Measurements from ENCODE around the gene BIRC7. TPM values are rescaled to one million over a fixed set of nuclear protein-coding genes. Genes with fewer than 3 reads are reported as not detected.

Gene BIRC7
- total RNA-seq, 6 experiments from 2014 or later, result not detected

GRCh38 chr20:63276956-63277355 is 41.3 kb downstream of the BIRC7 start:
- DNase-seq, result no peak
- no peak for ATAC-seq
- intact Hi-C loops (cut with DNase I), result loop anchor here in 1 of 2 donors (5.0 kb wide), 1 partner anchor 405 kb away; no protein-coding TSS in a partner anchor

GRCh38 chr20:63277466-63278272 is 42.0 kb downstream of the BIRC7 start:
- H3K4me3 ChIP-seq, result no peak overlapping the region
- TF ChIP-seq POLR2A (IDR thresholded peaks at IDR 0.05) (no peak), CTCF (IDR thresholded peaks at IDR 0.05) (no peak)
- WGBS (ENCODE audit: insufficient coverage, low coverage, low lambda C conversion rate, missing lambda C conversion rate), result 97% methylated on average over 6 of the region's 30 CpGs
- H3K9me3 ChIP-seq, result no peaks in the 10 kb centered on the region
- H3K27ac ChIP-seq, result no peak overlapping the region
- DNase-seq (no peak), ATAC-seq (no peak)
- H3K4me1 ChIP-seq, result peaks cover 0 to 13% (median 6%) of the 10 kb centered on the region in 4 donors
- intact Hi-C loops (cut with DNase I), result loop anchor here in 1 of 2 donors (5.0 kb wide), 1 partner anchor 405 kb away; no protein-coding TSS in a partner anchor
- H3K27me3 ChIP-seq, result no peaks in the 10 kb centered on the region
- H3K36me3 ChIP-seq, result peaks cover 0 to 35% (median 6%) of the 10 kb centered on the region in 4 donors

More at GRCh38 chr20:63276956-63277355, 41.3 kb downstream of the BIRC7 start:
- WGBS (ENCODE audit: insufficient coverage, low coverage, low lambda C conversion rate, missing lambda C conversion rate), result 96% methylated on average over 4 of the region's 20 CpGs
- H3K36me3 ChIP-seq, result peaks cover 0 to 31% (median 6%) of the 10 kb centered on the region in 4 donors
- no peak overlapping the region for H3K4me3 ChIP-seq
- no peaks in the 10 kb centered on the region for H3K9me3 ChIP-seq
- no peak for TF ChIP-seq CTCF (IDR thresholded peaks at IDR 0.05)
- TF ChIP-seq POLR2A (IDR thresholded peaks at IDR 0.05), result no peak
- H3K4me1 ChIP-seq, result peaks cover 0 to 13% (median 6%) of the 10 kb centered on the region in 4 donors
- no peak overlapping the region for H3K27ac ChIP-seq
- H3K27me3 ChIP-seq, result no peaks in the 10 kb centered on the region

- 89% methylated on average over 9 of the region's 17 CpGs for WGBS (ENCODE audit: insufficient coverage, low coverage, low lambda C conversion rate, missing lambda C conversion rate)
- Histone ChIP-seq H3K9me3 (no peaks in the 10 kb centered on the region), H3K4me3 (no peak overlapping the region), H3K36me3 (peaks cover 0 to 43% (median 9%) of the 10 kb centered on the region in 4 donors), H3K27me3 (no peaks in the 10 kb centered on the region), H3K27ac (no peak overlapping the region), H3K4me1 (peaks cover 0 to 11% (median 4%) of the 10 kb centered on the region in 4 donors)
- intact Hi-C loops (cut with DNase I), result loop anchor here in 1 of 2 donors (5.0 kb wide), 1 partner anchor 404 kb away; no protein-coding TSS in a partner anchor
- DNase-seq, result no peak
- ATAC-seq, result no peak
- TF ChIP-seq POLR2A (IDR thresholded peaks at IDR 0.05), result no peak
- no peak for TF ChIP-seq CTCF (IDR thresholded peaks at IDR 0.05)
Observed at GRCh38 chr20:63278661-63279060, 43.0 kb downstream of the BIRC7 start.

GRCh38 chr20:63279931-63280330 is 44.2 kb downstream of the BIRC7 start:
- intact Hi-C loops (cut with DNase I), result loop anchor here in 1 of 2 donors (5.0 kb wide), 1 partner anchor 402 kb away; no protein-coding TSS in a partner anchor
- Histone ChIP-seq H3K27me3 (no peaks in the 10 kb centered on the region), H3K27ac (no peak overlapping the region), H3K9me3 (no peaks in the 10 kb centered on the region), H3K4me3 (no peak overlapping the region), H3K4me1 (no peaks in the 10 kb centered on the region), H3K36me3 (peaks cover 0 to 43% (median 9%) of the 10 kb centered on the region in 4 donors)
- no peak for ATAC-seq
- TF ChIP-seq CTCF (IDR thresholded peaks at IDR 0.05) (no peak), POLR2A (IDR thresholded peaks at IDR 0.05) (no peak)
- 87% methylated on average over 13 of the region's 15 CpGs for WGBS (ENCODE audit: insufficient coverage, low coverage, low lambda C conversion rate, missing lambda C conversion rate)
- no peak for DNase-seq

Measured in right lobe of liver (tissue), 6 donors.